ENCODE measurements around the gene TSTD2.

The TSTD2 gene

DNA sequence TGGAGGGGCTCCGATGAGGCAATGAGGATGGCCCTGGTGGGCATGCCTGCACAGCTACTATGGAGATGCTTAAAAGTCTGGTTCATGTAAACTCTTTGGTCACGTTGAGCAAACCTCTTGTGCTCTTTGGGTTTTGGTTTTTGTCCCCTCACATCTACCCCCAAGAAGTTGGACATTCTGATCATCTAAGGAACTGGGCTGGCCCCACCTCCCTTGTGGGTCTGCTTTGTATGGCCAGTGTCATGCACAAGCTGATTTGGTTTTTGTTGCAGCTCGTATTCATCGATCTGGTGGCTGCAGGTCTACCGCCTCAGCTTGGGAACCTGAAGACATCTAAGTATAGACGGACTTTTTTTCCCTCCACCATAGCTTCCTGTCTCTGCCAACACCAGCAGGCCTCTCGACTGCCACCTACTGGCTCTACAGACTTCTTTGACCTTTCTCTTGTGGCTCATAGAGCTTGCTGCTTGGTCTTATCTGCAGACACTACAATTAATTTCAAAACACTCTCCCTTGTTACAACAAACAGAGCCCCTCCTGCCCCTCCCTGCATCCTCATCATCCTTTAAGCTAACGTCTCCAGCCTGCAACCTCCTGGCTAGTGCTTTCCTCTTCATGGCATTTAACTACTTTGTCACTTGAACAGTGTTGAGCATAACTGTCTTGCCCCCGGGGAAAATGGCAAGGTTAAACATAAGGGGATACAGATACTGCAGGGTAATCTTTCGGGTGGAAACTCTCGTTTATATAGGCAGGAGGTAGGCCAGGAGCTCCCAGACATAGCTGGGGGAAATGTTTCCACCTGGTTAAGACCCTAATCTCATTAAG lies 34.5 kb downstream of the TSTD2 start:
- TF ChIP-seq, protein P1, sequence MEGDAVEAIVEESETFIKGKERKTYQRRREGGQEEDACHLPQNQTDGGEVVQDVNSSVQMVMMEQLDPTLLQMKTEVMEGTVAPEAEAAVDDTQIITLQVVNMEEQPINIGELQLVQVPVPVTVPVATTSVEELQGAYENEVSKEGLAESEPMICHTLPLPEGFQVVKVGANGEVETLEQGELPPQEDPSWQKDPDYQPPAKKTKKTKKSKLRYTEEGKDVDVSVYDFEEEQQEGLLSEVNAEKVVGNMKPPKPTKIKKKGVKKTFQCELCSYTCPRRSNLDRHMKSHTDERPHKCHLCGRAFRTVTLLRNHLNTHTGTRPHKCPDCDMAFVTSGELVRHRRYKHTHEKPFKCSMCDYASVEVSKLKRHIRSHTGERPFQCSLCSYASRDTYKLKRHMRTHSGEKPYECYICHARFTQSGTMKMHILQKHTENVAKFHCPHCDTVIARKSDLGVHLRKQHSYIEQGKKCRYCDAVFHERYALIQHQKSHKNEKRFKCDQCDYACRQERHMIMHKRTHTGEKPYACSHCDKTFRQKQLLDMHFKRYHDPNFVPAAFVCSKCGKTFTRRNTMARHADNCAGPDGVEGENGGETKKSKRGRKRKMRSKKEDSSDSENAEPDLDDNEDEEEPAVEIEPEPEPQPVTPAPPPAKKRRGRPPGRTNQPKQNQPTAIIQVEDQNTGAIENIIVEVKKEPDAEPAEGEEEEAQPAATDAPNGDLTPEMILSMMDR (IDR thresholded peaks at IDR 0.05), result peak; percentile 68 to 85
- Histone ChIP-seq H3K9me3 (no peaks in the 10 kb centered on the region), H3K27me3 (no peaks in the 10 kb centered on the region), H3K4me1 (peaks cover 0 to 57% (median 38%) of the 10 kb centered on the region in 4 donors), H3K27ac (peak overlapping the region; percentile 78 to 82), H3K4me3 (no peak overlapping the region), H3K36me3 (peaks cover 37 to 62% (median 51%) of the 10 kb centered on the region in 3 donors)
- intact Hi-C loops (cut with DNase I; ENCODE audit: low total_unique reads), result loop anchor here (5.0 kb wide), 3 partner anchors 96 to 186 kb away; partner anchors contain the start of genes TDRD7 and TMOD1
- peak; percentile 82 to 86 for DNase-seq

DNA sequence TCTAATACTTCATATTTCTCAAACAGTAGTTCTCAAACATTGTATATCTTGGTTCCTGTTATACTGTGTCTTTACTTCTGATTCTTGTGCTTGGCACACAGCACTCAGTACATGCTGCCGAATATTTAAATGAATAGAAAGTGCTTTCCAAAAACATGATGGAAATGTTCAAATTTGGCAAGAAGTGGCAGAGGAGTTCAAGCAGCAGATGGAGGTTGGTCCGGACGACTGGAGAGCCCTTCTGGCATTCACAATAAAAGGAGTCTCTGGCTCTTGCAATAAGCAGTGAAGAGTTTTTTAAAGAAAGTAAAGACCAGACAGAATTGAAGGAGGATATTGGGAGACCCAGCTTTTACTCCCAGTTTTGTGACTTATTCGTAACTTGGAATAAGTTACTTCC lies 36.3 kb downstream of the TSTD2 start:
- Histone ChIP-seq H3K4me3 (no peak overlapping the region), H3K27me3 (no peaks in the 10 kb centered on the region), H3K36me3 (peaks cover 38 to 62% (median 40%) of the 10 kb centered on the region in 3 donors), H3K27ac (peak overlapping the region; percentile 78 to 82), H3K9me3 (no peaks in the 10 kb centered on the region), H3K4me1 (peaks cover 0 to 64% (median 43%) of the 10 kb centered on the region in 4 donors)
- DNase-seq, result no peak
- intact Hi-C loops (cut with DNase I; ENCODE audit: low total_unique reads), result loop anchor here (5.0 kb wide), 3 partner anchors 95 to 185 kb away; partner anchors contain the start of genes TDRD7 and TMOD1
- TF ChIP-seq, protein P1 (IDR thresholded peaks at IDR 0.05), result no peak

DNA sequence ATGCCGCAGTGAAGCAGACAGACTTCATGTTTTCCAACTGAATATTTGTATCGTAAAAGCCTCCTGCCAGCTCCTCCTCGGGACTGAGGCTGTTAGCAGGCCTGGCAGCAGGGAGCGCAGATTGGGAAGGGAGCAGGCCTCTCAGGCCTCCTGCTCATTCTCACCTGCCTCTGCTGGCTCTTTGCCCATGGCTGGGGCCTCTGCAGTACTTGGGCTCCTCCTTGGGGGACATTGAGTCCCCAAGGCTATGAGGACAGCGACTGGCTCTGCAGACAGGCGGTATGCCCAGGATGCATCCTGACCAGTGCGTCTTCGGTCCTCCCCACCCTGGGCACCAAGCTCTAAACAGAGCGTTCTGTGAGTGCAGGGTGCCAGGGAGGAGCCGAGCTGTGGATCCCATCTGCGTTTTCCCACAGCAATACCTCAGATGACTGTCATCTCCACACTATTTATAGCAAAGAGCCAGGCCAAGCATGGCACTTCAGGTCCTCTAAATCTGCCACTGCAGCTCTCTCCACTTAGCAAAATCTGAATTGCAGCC lies 38.7 kb downstream of the TSTD2 start:
- intact Hi-C loops (cut with DNase I; ENCODE audit: low total_unique reads), result no loop called here
- H3K27ac ChIP-seq, result peak overlapping the region; percentile 78 to 82

DNA sequence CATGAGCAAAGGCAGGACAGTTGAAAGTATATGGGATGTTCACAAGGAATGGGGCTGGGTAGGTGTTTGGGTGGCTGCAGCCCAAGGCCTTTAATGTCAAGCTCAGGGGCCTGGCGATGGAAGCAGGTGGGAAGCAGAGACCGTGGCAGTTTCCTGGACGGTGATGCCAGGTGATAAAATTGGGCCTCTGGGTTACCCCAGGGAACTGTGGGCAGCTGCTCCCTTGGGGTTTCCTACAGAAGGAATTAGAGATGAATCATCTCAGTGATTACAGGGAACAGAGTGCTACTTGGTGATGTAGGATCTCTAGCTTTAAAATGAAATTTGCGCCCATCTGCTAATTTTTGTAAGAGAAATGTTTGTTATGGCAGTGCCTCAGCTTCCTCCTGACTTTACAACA lies 39.2 kb downstream of the TSTD2 start:
- Histone ChIP-seq H3K4me1 (peaks cover 0 to 60% (median 42%) of the 10 kb centered on the region in 4 donors), H3K27me3 (no peaks in the 10 kb centered on the region), H3K36me3 (peaks cover 16 to 51% (median 22%) of the 10 kb centered on the region in 3 donors), H3K27ac (peak overlapping the region; percentile 78 to 82), H3K4me3 (no peak overlapping the region), H3K9me3 (no peaks in the 10 kb centered on the region)
- intact Hi-C loops (cut with DNase I; ENCODE audit: low total_unique reads), result no loop called here
- DNase-seq, result no peak
- TF ChIP-seq, protein P1 (IDR thresholded peaks at IDR 0.05), result no peak

More for the DNA sequence above, 38.7 kb downstream of the TSTD2 start:
- no peaks in the 10 kb centered on the region for H3K27me3 ChIP-seq
- peaks cover 0 to 61% (median 43%) of the 10 kb centered on the region in 4 donors for H3K4me1 ChIP-seq
- no peak overlapping the region for H3K4me3 ChIP-seq
- H3K36me3 ChIP-seq, result peaks cover 21 to 52% (median 27%) of the 10 kb centered on the region in 3 donors
- TF ChIP-seq, protein P1 (IDR thresholded peaks at IDR 0.05), result no peak
- H3K9me3 ChIP-seq, result no peaks in the 10 kb centered on the region
- no peak for DNase-seq

DNA sequence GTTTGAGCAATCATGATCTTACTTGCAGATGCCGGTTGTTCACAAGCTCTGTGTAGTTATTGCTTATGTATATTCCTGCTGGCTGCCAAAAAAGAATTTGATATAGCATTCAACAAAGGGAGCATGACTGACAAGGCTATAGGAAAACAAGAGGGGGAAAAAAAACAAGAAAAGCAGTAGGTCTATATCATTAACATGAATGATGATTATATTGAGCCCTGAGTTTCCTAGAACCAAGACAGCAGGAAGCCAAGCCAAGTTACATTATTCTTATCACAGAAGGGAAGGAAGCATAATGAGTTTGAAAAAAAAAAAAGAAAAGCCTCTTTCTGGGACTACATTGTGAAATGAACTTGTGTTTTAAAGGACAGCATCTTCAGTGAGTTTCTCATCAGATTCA lies 41.0 kb downstream of the TSTD2 start:
- intact Hi-C loops (cut with DNase I; ENCODE audit: low total_unique reads), result no loop called here
- no peak for DNase-seq
- TF ChIP-seq, protein P1 (IDR thresholded peaks at IDR 0.05), result no peak

More for the DNA sequence above, 41.0 kb downstream of the TSTD2 start:
- peaks cover 0 to 42% (median 29%) of the 10 kb centered on the region in 4 donors for H3K4me1 ChIP-seq
- no peak overlapping the region for H3K4me3 ChIP-seq
- H3K36me3 ChIP-seq, result peaks cover 18 to 50% (median 22%) of the 10 kb centered on the region in 3 donors
- no peak overlapping the region for H3K27ac ChIP-seq
- no peaks in the 10 kb centered on the region for H3K9me3 ChIP-seq
- no peaks in the 10 kb centered on the region for H3K27me3 ChIP-seq

All from tibial artery (tissue), 4 donors.